Natural killer cell (primary cell): ENCODE data around the gene CADM2. TPM values are rescaled to one million over a fixed set of nuclear protein-coding genes. Genes with fewer than 3 reads are reported as not detected.
"Not testable (repeated sequence)": the region's sequence is repeated elsewhere in the genome, so short reads cannot be mapped to it uniquely, and the experiment has no call there.

Experiments
- ATAC-seq, 3 donors: fragments of 150-1000 bp in 2 of 3; fragments of 200-7000 bp in 1 of 3; cut with Tn5 transposase; 1 replicate in 1 of 3; 2 replicates in 2 of 3; pipeline ENCODE4 v1.10.0; 2021; ENCODE audit warnings: mild to moderate bottlenecking in 2 of 3, moderate library complexity in 2 of 3
- DNase-seq, 2 donors: peaks; one replicate each; pipeline versions ENCODE4 v3.0.0 to v3.0.0-alpha.2; 2013 to 2021; ENCODE audit warnings: mixed read lengths in 1 of 2
- H3K27ac ChIP-seq: one replicate; pipeline ENCODE4 v1.5.1; 2013; ENCODE audit warnings: mild to moderate bottlenecking, low read length
- H3K27me3 ChIP-seq: one replicate; pipeline ENCODE4 v1.6.1; 2013; ENCODE audit warnings: low read length; ENCODE audit not compliant: control insufficient read depth, insufficient read depth
- H3K36me3 ChIP-seq: one replicate; pipeline ENCODE4 v1.6.1; 2013; ENCODE audit warnings: low read length; ENCODE audit not compliant: control insufficient read depth, insufficient read depth
- H3K4me1 ChIP-seq: one replicate; pipeline ENCODE4 v1.6.1; 2013; ENCODE audit warnings: low read length; ENCODE audit not compliant: control insufficient read depth, insufficient read depth
- H3K4me3 ChIP-seq: one replicate; pipeline ENCODE4 v1.5.1; 2013; ENCODE audit warnings: low read length
- H3K9me3 ChIP-seq: one replicate; pipeline ENCODE4 v1.6.1; 2013; ENCODE audit warnings: low read length; ENCODE audit not compliant: control insufficient read depth, insufficient read depth
- H3K27ac Mint-ChIP-seq, 2 donors: one replicate each; pipeline ENCODE4 v1.8.0; 2022; ENCODE audit warnings: mild to moderate bottlenecking in 2 of 2, mixed read lengths in 2 of 2, moderate library complexity in 1 of 2
- H3K27me3 Mint-ChIP-seq, 2 donors: one replicate each; pipeline ENCODE4 v1.8.0; 2022; ENCODE audit warnings: low read depth in 2 of 2, mixed read lengths in 2 of 2
- H3K36me3 Mint-ChIP-seq: one replicate; pipeline ENCODE4 v1.8.0; 2022; ENCODE audit warnings: mixed read lengths
- H3K4me1 Mint-ChIP-seq, 2 donors: one replicate each; pipeline ENCODE4 v1.8.0; 2022; ENCODE audit warnings: mixed read lengths in 2 of 2
- H3K4me3 Mint-ChIP-seq: one replicate; pipeline ENCODE4 v1.8.0; 2022; ENCODE audit warnings: mild to moderate bottlenecking, moderate library complexity, mixed read lengths
- H3K9me3 Mint-ChIP-seq, 2 donors: one replicate each; pipeline ENCODE4 v1.8.0; 2022; ENCODE audit warnings: mixed read lengths in 2 of 2
- CTCF ChIP-seq: fragments of 200-600 bp; IDR thresholded peaks from one replicate; pipeline ENCODE4 v1.8.0; 2022; ENCODE audit warnings: antibody characterized with exemption
- WGBS: methylation state at CpG from one replicate; pipeline ENCODE4 v1.1.7; 2013; ENCODE audit warnings: missing lambda C conversion rate; ENCODE audit not compliant: insufficient coverage; 5-methylcytosine and 5-hydroxymethylcytosine counted together
- intact Hi-C: fragments of 100-400 bp; cut with micrococcal nuclease; formaldehyde crosslinking; loops from one replicate; pipeline ENCODE4 v1.14.2; 2022
- total RNA-seq, 4 donors: library from RNA; stranded (reverse); fragments of 120-200 nt in 1 of 4; gene quantifications; one replicate each; pipeline versions ENCODE4 v1.2.3 to v1.2.4, GENCODE V29; 2013 to 2022

CADM2 gene
- total RNA-seq, 3 donors from 2014 or later (not counting 1 experiment from before 2014, with no cell fraction given), result 0.07 TPM; not detected in 2

GRCh38 chr3:85691196-85691595 is 732.4 kb downstream of the CADM2 start:
- TF ChIP-seq CTCF, result no peak
- ATAC-seq, result no peak

GRCh38 chr3:85697156-85697555 is 738.4 kb downstream of the CADM2 start:
- ATAC-seq (no peak), DNase-seq (no peak)
- H3K27me3 ChIP-seq, result no peaks in the 10 kb centered on the region
- intact Hi-C loops, result no loop called here
- H3K9me3 ChIP-seq, result peaks cover 10% of the 10 kb centered on the region
- H3K27me3 Mint-ChIP-seq, result no peaks in the 10 kb centered on the region
- peaks cover 5% of the 10 kb centered on the region for H3K36me3 Mint-ChIP-seq
- H3K4me3 Mint-ChIP-seq, result no peak overlapping the region
- no peaks in the 10 kb centered on the region for H3K4me1 ChIP-seq
- no peaks in the 10 kb centered on the region for H3K36me3 ChIP-seq
- H3K4me1 Mint-ChIP-seq, result no peaks in the 10 kb centered on the region
- H3K4me3 ChIP-seq, result no peak overlapping the region
- H3K9me3 Mint-ChIP-seq, result peaks cover 8 to 11% of the 10 kb centered on the region in 2 donors
- no CpG with 5 or more reads among the region's 1 CpG for WGBS
- TF ChIP-seq CTCF, result no peak
- no peak overlapping the region for H3K27ac ChIP-seq
- H3K27ac Mint-ChIP-seq, result no peak overlapping the region

More at GRCh38 chr3:85691196-85691595, 732.4 kb downstream of the CADM2 start:
- Histone ChIP-seq H3K27me3 (no peaks in the 10 kb centered on the region), H3K9me3 (no peaks in the 10 kb centered on the region), H3K27ac (no peak overlapping the region), H3K36me3 (no peaks in the 10 kb centered on the region), H3K4me3 (no peak overlapping the region), H3K4me1 (no peaks in the 10 kb centered on the region)
- intact Hi-C loops, result no loop called here
- H3K4me1 Mint-ChIP-seq, result no peaks in the 10 kb centered on the region
- H3K9me3 Mint-ChIP-seq, result peaks cover 9 to 14% of the 10 kb centered on the region in 2 donors
- no peak overlapping the region for H3K4me3 Mint-ChIP-seq
- DNase-seq, result no peak
- no peak overlapping the region for H3K27ac Mint-ChIP-seq
- H3K27me3 Mint-ChIP-seq, result no peaks in the 10 kb centered on the region
- 100% methylated on average over 1 of the region's 1 CpG for WGBS
- H3K36me3 Mint-ChIP-seq, result peaks cover 5% of the 10 kb centered on the region

- intact Hi-C loops, result no loop called here
- no peak for TF ChIP-seq CTCF
- Mint-ChIP-seq H3K9me3 (peaks cover 10 to 14% of the 10 kb centered on the region in 2 donors), H3K4me3 (no peak overlapping the region), H3K36me3 (no peaks in the 10 kb centered on the region), H3K27me3 (no peaks in the 10 kb centered on the region), H3K27ac (no peak overlapping the region), H3K4me1 (no peaks in the 10 kb centered on the region)
- Histone ChIP-seq H3K4me3 (no peak overlapping the region), H3K27ac (no peak overlapping the region), H3K36me3 (no peaks in the 10 kb centered on the region), H3K4me1 (no peaks in the 10 kb centered on the region), H3K27me3 (no peaks in the 10 kb centered on the region), H3K9me3 (no peaks in the 10 kb centered on the region)
- ATAC-seq (no peak), DNase-seq (no peak)
- WGBS, result 100% methylated on average over 2 of the region's 2 CpGs
Observed at GRCh38 chr3:85706130-85706529, 747.3 kb downstream of the CADM2 start.

- WGBS, result no CpG with 5 or more reads among the region's 1 CpG
Observed at GRCh38 chr3:85708325-85708724, 749.5 kb downstream of the CADM2 start.

More at GRCh38 chr3:85708325-85708724, 749.5 kb downstream of the CADM2 start:
- H3K27me3 Mint-ChIP-seq, H3K4me3 Mint-ChIP-seq, H3K36me3 Mint-ChIP-seq, H3K36me3 ChIP-seq, H3K4me1 ChIP-seq, DNase-seq, H3K9me3 ChIP-seq, H3K27me3 ChIP-seq, H3K4me3 ChIP-seq, H3K4me1 Mint-ChIP-seq, intact Hi-C loops, H3K27ac ChIP-seq, ATAC-seq, H3K27ac Mint-ChIP-seq: not testable (repeated sequence)
- peaks cover 7 to 12% of the 10 kb centered on the region in 2 donors for H3K9me3 Mint-ChIP-seq
